CD4-positive, alpha-beta T cell treated with Interleukin-12 subunit alpha and Interleukin-12 subunit beta, for 1 hour (primary cell): Measurements from ENCODE around the gene TFEB.
"Not testable (repeated sequence)": the region's sequence is repeated elsewhere in the genome, so short reads cannot be mapped to it uniquely, and the experiment has no call there.

Experiments
- DNase-seq: peaks from one replicate; pipeline ENCODE4 v3.0.0-alpha.2; 2020

TFEB gene

GRCh38 chr6:41735427-41736185 lies at the start of gene TFEB:
TSS of gene TFEB (minus strand) at chr6:41735608. CDS start at chr6:41691213, 44,395 bp downstream.
- peak; percentile 94 for DNase-seq

- DNase-seq, result no peak
Observed at GRCh38 chr6:41784581-41785171, 49.3 kb upstream of the TFEB start.

GRCh38 chr6:41783106-41783780 lies 47.8 kb upstream of the TFEB start:
- DNase-seq, result no peak

- DNase-seq, result no peak
Observed at GRCh38 chr6:41781366-41781730, 45.9 kb upstream of the TFEB start.

DNA sequence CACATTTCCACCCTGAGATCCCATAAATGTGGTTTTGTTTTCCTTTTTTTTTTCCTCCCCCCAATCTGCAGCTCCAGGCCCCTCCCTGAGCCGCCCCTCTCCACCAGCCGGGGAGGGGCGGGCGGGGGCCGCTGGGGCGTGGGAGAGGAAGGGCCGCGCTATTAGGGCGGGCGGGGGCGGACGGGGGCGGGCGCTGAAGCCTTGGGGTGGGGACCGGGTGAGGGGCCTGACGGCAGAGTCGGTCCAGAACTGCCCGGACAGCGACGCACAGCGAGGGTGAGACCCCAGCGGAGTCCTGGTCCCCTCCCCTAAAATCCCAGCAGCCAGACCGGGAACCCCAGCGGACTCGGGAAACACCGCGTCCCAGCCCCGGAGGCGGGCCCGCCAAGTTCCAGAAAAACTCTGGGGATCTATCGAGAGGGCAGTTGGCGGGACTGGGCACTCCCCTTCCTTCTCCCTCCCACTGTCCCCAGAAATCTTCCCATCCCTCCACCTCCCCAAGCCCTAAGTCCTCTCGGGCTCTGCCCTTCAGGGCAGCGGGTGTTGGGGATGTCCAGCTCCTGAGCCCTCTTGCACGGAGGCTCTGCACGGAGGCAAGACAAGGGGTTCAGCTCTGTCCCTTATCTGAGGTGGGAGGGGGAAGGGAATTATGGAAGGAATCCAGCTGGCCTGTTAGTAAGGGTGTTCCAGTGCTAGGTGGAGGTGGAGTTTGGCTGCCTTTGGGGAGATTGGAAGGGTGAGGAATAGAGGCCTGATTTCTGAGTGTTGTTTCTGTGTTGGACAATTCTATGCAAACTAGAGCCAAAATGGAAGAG lies 45.4 kb upstream of the TFEB start, which contains the start of gene PRICKLE4:
TSS of gene PRICKLE4 (plus strand) at position 232 of the 815 bp plus-strand sequence. CDS start 2,692 bp downstream, outside the sequence.
- DNase-seq, result no peak

DNA sequence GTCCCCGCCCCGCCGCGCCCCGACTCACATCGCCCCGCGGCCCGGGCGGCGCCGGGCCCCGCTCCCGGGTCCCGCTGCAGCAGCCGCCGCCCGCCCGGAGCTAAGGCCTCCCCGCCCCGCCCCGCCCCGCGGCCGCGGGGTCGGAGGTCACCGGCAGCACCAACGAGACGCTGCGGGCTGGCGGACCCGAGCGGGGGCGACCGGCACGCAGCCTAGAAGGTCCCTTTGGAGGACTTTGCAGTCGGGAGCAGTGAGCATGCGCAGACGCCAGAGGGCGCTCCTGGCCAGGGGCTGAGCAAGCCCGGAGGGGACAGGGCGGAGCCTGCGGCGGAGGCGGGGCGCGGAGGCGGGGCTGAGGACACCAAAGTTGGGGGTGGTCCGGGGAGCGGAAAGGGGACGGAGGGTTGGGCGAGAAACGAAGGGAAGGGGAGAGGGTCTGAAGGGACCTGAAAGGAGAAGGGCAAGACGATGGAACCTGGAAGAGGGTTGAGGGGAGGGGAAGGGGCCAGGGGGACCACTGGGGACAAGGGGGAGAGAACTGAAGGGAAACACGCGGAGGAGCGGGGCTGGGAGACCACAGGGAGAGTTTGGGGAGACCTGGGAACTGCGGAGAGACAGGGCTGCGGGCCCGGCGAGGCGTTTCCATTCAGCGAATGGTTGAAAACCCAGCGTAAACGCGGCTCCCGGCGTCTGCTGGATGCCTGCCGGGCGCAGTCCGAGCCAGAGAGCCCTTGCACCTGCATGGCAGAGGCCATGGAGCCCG lies 44.6 kb upstream of the TFEB start, which contains the start of gene FRS3:
TSS of gene FRS3 (minus strand) at position 113 of the 763 bp plus-strand sequence. CDS start 2,913 bp downstream, outside the sequence.
- peak; percentile 99 for DNase-seq

DNA sequence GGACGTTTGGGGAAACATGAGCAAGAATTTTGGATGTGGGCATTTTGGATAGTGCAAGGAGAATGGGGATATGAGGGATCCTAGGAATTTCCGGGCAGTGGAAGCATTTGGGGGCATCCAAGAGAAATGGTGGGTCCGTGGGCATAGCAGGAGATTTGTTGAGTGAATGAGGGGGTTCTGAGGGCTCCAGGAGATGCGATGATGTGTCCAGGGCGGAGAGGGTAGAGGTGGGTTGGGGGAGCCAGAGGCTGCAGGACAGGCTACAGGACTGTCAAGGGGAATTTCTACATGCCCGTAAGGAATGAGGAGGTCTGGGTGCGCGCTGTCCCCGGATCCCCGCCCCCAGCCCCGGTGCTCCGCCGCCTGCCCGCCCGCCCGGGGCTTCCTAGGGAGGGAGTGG lies 43.9 kb upstream of the TFEB start:
- DNase-seq, result no peak

- no peak for DNase-seq
Observed at GRCh38 chr6:41778895-41779294, 43.5 kb upstream of the TFEB start.

DNA sequence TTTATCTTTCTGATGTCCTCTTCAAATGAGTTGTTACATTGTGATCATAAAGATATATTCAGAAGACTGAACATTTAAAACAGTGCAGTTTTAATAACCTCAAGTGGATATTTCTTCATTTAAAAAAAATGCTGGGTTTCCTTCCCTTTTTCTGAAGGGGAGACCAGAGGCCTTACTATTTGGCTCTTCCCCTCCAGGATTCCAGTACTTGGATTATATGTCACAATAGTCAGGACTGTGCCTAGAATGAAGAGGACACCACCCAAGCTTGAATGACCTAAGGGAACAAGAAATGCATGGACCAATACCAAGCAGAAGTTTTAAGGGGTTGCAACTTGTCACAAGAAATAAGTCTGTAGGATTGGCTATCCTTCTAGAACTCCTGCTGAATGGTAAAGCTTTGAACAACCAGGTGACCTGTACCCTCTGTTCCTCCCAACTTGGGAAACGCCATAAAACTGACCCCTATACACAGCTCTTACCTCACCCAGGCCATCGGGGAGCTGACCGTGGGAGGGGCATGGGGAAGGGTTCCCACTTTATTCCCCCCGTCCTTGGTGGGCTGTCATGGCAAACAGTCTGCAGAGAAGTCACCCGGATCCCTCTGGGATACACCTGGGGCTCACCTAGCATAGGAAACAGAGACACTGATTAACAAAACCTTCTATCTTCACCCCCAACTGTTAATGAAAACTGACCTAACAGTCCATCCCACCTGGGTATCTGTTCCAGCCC lies 42.3 kb upstream of the TFEB start:
- no peak for DNase-seq

DNA sequence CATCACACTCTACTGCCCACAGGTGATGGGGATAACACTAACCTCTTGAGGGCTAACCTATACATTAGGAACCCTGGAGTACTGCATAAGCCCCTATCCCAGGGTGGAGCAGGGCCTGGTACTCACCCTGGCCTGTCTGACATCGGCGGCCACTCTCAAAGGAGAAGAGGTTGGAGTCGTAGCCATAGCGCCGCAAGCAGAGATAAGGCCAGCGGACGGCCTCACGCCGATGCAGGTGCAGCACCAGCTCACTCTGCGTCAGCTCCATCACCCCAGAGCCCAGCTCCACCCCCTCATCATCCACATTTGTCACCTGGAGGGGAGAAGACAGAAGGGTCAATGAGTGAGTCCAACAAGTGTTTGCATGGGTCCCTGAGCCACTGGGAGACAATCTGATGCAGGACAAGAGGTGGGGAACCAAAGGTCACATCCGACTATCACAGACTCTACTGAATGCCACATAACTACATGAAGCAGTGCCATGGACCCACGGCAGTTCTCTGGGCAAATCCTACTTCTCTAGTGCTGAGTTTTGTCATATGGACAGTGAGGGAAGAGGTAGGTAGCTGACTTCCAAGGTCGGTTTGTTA lies 40.0 kb upstream of the TFEB start:
- DNase-seq, result no peak

DNA sequence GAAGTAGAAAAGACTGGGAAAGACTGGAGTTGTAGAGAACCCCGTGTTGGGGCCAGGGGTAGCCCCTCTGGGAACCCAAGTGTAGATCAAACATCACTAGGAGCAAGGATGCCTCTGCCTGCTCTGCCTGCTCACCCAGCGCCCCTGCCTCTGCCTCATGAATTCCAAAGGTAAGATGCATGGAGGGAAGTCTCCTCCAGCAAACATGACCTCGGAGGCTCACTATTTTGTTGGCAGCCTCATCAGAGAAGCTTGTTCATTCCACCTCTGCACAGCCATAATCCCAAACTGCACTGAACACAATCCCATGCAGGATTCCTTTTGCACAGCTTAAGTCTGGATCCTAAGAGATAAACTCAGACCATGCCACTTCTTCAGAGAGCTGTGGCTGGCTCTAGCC lies 39.4 kb upstream of the TFEB start:
- DNase-seq, result no peak

- no peak for DNase-seq
Observed at GRCh38 chr6:41771058-41771983, 35.9 kb upstream of the TFEB start.

- DNase-seq, result no peak
Observed at GRCh38 chr6:41770381-41771057, 35.1 kb upstream of the TFEB start.

DNA sequence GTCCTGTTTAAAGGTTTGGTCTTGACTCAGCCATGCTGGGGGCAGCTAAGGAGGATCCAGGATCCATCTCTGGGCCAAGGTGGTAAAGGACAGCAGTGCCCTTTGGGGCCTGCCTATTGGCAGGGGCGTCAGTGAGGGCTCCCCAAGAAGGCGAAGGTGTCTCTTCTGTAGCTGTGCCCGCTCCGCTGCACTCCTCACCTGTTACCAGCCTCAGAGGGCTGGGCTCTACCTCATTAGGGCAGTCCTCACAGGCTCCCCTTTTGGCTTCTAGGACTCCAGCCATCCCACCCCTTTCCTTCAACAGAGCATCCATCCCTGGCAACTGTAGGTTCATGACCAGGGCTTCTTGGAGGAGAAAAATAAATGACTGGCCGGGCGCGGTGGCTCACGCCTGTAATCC lies 34.0 kb upstream of the TFEB start:
- DNase-seq, result no peak

- DNase-seq, result no peak
Observed at GRCh38 chr6:41768545-41769308, 33.3 kb upstream of the TFEB start.

- no peak for DNase-seq
Observed at GRCh38 chr6:41767112-41767833, 31.9 kb upstream of the TFEB start.

- DNase-seq, result not testable (repeated sequence)
Observed at GRCh38 chr6:41766043-41766664, 30.7 kb upstream of the TFEB start.
